Aorta (tissue), 5 donors: ENCODE results near the gene TRPM7. TPM values are rescaled to one million over a fixed set of nuclear protein-coding genes. Genes with fewer than 3 reads are reported as not detected.
A peak's percentile ranks its signal among the peaks of the same experiment; 100 is the strongest.

Source experiments
- ATAC-seq: fragments of 200-7000 bp; cut with Tn5 transposase; one replicate; pipeline ENCODE4 v1.9.1; 2022; ENCODE audit warnings: moderate library complexity; ENCODE audit not compliant: low FRiP score
- DNase-seq, 2 donors: peaks; one replicate each; pipeline ENCODE4 v3.0.0-alpha.2; 2020
- H3K27ac ChIP-seq, 2 donors: one replicate each; pipeline ENCODE4 v1.5.1; 2013; ENCODE audit warnings: low read length in 2 of 2, mild to moderate bottlenecking in 2 of 2, moderate library complexity in 2 of 2, control low read depth in 1 of 2, inconsistent platforms in 1 of 2, low read depth in 1 of 2
- H3K27me3 ChIP-seq, 2 donors: one replicate each; pipeline ENCODE4 v1.6.1; 2013; ENCODE audit warnings: control low read depth in 1 of 2, low read length in 1 of 2, mild to moderate bottlenecking in 1 of 2, moderate library complexity in 1 of 2; ENCODE audit not compliant: insufficient read depth in 2 of 2, control insufficient read depth in 1 of 2
- H3K36me3 ChIP-seq, 2 donors: one replicate each; pipeline ENCODE4 v1.6.1; 2013; ENCODE audit warnings: control low read depth in 1 of 2, low read length in 1 of 2, mild to moderate bottlenecking in 1 of 2; ENCODE audit not compliant: insufficient read depth in 2 of 2, control insufficient read depth in 1 of 2
- H3K4me1 ChIP-seq, 2 donors: one replicate each; pipeline ENCODE4 v1.6.1; 2013; ENCODE audit warnings: low read length in 2 of 2, control low read depth in 1 of 2, mild to moderate bottlenecking in 1 of 2, moderate library complexity in 1 of 2; ENCODE audit not compliant: insufficient read depth in 2 of 2, control insufficient read depth in 1 of 2
- H3K4me3 ChIP-seq, 2 donors: one replicate each; pipeline ENCODE4 v1.5.1; 2013; ENCODE audit warnings: low read length in 2 of 2, control low read depth in 1 of 2, mild to moderate bottlenecking in 1 of 2
- H3K9me3 ChIP-seq: one replicate; pipeline ENCODE4 v1.6.1; 2013; ENCODE audit warnings: mild to moderate bottlenecking, low read length; ENCODE audit not compliant: control insufficient read depth
- WGBS, 2 donors: extraction: QIAGEN DNeasy Blood & Tissue Kit; methylation state at CpG; one replicate each; pipeline ENCODE4 v1.1.7; 2013; 5-methylcytosine and 5-hydroxymethylcytosine counted together
- intact Hi-C, 2 donors: fragments of 100-400 bp; cut with DNase I; formaldehyde crosslinking; loops; one replicate each; pipeline versions ENCODE4 v1.14.2 to v1.15.0; 2022
- long read RNA-seq, 2 donors: library from polyadenylated mRNA; unstranded; transcript quantifications; one replicate each; pipeline ENCODE4 v2.0.0, GENCODE V29; 2020 to 2021
- polyA plus RNA-seq, 2 donors: library from polyadenylated mRNA; stranded (reverse); fragments of 200-250 nt; gene quantifications; one replicate each; pipeline ENCODE4 v1.2.3, GENCODE V29; 2013
- total RNA-seq, 2 donors: library from RNA; stranded (reverse); fragmentation: NEBNext Ultra II Directional; extraction: Animal tissue kit (Norgen Biotek cat#: 25700); gene quantifications; one replicate each; pipeline ENCODE4 v1.2.1, GENCODE V29; 2021
- donor health status: healthy with polysubstance abuse.
- donor health status: Bipolar disorder and iron deficiency.
- donor health status: DM: no; HTN: no; CAD: no.
- donor health status: DM: no; HTN: no; CAD: no.
- donor health status: DM: yes; HTN: yes; CAD: no.

The TRPM7 gene, protein sequence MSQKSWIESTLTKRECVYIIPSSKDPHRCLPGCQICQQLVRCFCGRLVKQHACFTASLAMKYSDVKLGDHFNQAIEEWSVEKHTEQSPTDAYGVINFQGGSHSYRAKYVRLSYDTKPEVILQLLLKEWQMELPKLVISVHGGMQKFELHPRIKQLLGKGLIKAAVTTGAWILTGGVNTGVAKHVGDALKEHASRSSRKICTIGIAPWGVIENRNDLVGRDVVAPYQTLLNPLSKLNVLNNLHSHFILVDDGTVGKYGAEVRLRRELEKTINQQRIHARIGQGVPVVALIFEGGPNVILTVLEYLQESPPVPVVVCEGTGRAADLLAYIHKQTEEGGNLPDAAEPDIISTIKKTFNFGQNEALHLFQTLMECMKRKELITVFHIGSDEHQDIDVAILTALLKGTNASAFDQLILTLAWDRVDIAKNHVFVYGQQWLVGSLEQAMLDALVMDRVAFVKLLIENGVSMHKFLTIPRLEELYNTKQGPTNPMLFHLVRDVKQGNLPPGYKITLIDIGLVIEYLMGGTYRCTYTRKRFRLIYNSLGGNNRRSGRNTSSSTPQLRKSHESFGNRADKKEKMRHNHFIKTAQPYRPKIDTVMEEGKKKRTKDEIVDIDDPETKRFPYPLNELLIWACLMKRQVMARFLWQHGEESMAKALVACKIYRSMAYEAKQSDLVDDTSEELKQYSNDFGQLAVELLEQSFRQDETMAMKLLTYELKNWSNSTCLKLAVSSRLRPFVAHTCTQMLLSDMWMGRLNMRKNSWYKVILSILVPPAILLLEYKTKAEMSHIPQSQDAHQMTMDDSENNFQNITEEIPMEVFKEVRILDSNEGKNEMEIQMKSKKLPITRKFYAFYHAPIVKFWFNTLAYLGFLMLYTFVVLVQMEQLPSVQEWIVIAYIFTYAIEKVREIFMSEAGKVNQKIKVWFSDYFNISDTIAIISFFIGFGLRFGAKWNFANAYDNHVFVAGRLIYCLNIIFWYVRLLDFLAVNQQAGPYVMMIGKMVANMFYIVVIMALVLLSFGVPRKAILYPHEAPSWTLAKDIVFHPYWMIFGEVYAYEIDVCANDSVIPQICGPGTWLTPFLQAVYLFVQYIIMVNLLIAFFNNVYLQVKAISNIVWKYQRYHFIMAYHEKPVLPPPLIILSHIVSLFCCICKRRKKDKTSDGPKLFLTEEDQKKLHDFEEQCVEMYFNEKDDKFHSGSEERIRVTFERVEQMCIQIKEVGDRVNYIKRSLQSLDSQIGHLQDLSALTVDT (N-terminal part only)
- total RNA-seq (10 to 100 TPM; 41.0 to 57.1 TPM), polyA plus RNA-seq (10 to 100 TPM; 11.4 to 20.5 TPM)
- long read RNA-seq, donor 1, partial matches to known transcripts = 22 of 34 reads
- long read RNA-seq, donor 1, other reads (novel, unspliced or antisense) = 12 of 34 reads
- long read RNA-seq, donor 2, partial matches to known transcripts = 4 of 13 reads
- long read RNA-seq, donor 2, other reads (novel, unspliced or antisense) = 9 of 13 reads

DNA sequence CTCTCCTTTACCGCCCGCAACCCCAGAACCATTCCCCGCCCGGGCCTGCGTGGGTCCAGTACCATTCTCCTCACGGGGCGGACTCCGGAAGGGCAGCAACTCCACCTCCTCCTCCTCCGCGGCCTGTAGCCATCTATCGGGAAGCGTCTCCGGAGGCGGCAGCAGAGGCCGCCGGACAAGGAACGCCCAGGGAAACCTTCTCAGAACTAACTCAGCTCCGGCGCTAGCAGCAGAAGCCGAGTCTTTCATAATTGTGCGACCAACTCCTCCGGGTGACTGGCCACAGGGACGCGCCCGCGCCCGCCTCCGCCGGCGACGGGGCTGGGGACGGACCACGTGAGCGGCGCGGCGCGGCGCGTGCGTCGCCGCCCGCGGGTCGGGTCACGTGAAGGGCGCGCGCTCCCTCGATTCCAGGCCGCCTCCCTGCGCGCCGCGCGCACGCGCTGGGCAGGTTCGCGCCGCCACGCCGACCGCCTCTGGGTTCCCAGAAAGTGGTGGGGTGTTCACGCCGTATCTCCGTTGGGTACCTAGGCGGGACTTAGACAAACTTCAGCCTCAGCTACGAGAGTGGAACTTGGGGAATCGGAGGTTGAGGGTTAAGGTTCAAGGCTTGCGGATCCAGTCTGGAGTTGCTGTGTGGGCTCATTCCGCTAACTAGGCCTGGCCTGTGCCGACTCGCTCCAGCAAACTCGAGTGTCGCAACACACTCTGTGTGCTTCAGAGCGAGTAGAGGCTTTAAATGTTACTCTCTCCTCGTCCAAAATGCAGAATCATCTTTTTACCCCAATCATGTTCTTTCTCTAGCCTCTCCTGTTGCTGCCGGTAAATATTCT is at the start of gene TRPM7:
Gene TRPM7 (minus strand): TSS at position 329 of the 833 bp plus-strand sequence. CDS start 264 bp downstream, at position 65.
- H3K4me1 ChIP-seq = no peaks in the 10 kb centered on the region
- ATAC-seq = peak; percentile 97
- H3K4me3 ChIP-seq = peak within 1 kb of the TSS; percentile 80 to 85
- H3K27ac ChIP-seq = peak within 1 kb of the TSS; percentile 93 to 94
- WGBS, 2 donors = 0% methylated on average over 66 to 80 of the region's 80 CpGs
- intact Hi-C loops = loop anchor here in 1 of 2 donors (5.0 to 10.0 kb wide), 2 partner anchors 81 to 332 kb away; partner anchors contain the start of genes GABPB1 and SPPL2A
- no peaks in the 10 kb centered on the region for H3K36me3 ChIP-seq
- peak; percentile 94 to 96 for DNase-seq
- no peaks in the 10 kb centered on the region for H3K9me3 ChIP-seq
- H3K27me3 ChIP-seq = no peaks in the 10 kb centered on the region

DNA sequence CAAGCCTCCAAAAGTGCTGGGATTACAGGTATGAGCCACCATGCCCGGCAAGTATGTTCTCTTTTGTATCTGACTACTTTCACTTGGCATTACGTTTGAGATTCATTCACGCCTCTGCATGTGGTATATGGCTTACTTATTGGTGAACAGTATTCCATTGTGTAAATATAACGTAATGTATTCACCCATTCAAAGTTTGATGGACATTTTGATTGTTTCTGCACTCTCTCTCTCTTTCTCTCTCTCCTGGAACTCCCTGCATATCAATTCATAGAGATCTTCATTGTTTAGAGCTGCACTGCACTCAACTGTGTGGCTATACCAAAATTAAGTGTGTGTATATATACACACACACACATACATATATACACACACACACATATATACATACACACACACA is 48.6 kb upstream of the TRPM7 start:
- intact Hi-C loops = no loop called here
- no peaks in the 10 kb centered on the region for H3K9me3 ChIP-seq
- H3K36me3 ChIP-seq = peaks cover 6 to 7% of the 10 kb centered on the region in 2 donors
- DNase-seq (no peak), ATAC-seq (no peak)
- WGBS, 2 donors = 86 to 93% methylated on average over 4 of the region's 4 CpGs
- no peak overlapping the region for H3K4me3 ChIP-seq
- H3K27ac ChIP-seq = no peak overlapping the region
- H3K27me3 ChIP-seq = no peaks in the 10 kb centered on the region
- H3K4me1 ChIP-seq = no peaks in the 10 kb centered on the region

DNA sequence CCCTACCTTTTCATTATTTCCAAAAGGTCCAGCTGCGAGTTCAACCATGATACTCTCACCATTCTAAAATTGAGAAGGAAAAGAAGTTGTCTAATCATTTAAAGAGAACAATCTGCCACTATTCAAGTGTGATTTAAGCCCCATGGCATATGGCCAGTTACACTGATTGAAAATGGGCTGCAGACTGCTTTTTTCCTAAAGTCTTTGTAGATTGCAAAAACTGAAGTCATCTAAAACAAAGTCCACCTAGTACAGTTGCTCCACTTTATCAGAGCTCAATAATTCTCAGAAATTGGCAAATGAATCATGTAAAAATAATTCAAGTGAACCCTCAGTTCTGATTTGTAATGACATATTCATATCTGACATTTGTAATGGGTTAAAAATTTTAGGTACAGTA is 39.7 kb upstream of the TRPM7 start:
- H3K27me3 ChIP-seq = no peaks in the 10 kb centered on the region
- intact Hi-C loops = no loop called here
- 97 to 98% methylated on average over 1 of the region's 1 CpG for WGBS, 2 donors
- ATAC-seq (no peak), DNase-seq (no peak)
- no peaks in the 10 kb centered on the region for H3K4me1 ChIP-seq
- no peak overlapping the region for H3K27ac ChIP-seq
- H3K4me3 ChIP-seq = no peak overlapping the region
- H3K36me3 ChIP-seq = peaks cover 0 to 4% of the 10 kb centered on the region in 2 donors
- H3K9me3 ChIP-seq = no peaks in the 10 kb centered on the region

DNA sequence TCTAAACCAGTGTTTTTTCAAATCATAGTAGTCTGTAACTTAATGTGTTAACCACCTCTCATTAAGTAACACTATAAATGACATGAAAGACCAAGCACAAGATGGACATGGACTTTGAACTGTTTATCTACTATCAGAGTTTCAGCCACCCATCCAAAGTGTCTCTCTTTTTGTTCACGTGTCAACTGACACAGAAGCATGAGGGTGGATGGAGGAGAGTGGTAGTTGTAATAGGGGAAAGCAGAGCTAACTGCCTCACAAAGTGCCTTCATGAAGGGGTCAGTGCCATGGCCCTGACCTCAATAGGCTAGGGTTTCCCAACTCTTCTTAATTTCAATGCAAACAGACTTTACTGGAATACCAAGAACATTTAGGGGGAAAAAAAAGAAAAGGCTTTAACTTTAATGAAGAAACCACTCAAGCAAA is 32.1 kb upstream of the TRPM7 start:
- Histone ChIP-seq H3K36me3 (peaks cover 0 to 5% of the 10 kb centered on the region in 2 donors), H3K27me3 (no peaks in the 10 kb centered on the region), H3K27ac (no peak overlapping the region), H3K4me3 (no peak overlapping the region), H3K4me1 (no peaks in the 10 kb centered on the region), H3K9me3 (no peaks in the 10 kb centered on the region)
- 83 to 84% methylated on average over 1 of the region's 1 CpG for WGBS, 2 donors
- DNase-seq (no peak), ATAC-seq (no peak)
- intact Hi-C loops = loop anchor here in 1 of 2 donors (5.0 kb wide), 1 partner anchor 119 kb away; no protein-coding TSS in a partner anchor

DNA sequence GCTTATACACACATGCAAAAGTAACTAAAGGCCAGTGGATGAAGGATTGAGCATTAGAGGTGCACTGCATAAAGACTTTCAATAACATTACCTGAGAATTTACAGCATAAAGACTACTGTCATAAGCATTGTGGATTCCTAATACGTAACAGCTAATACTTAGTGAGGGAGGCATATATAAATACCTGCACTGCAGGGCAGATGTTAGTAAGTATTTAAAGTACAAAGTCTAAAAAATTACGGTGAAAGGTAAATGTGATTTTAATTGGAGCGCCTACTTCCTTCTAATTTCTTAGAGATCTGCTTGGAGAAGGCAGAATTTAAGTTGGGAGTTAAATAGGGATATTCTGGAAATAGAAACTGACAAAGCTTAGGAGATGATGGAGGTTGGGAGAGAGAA is 25.4 kb upstream of the TRPM7 start:
- no peak overlapping the region for H3K27ac ChIP-seq
- intact Hi-C loops = no loop called here
- no peak for ATAC-seq
- H3K4me1 ChIP-seq = no peaks in the 10 kb centered on the region
- 94 to 96% methylated on average over 3 of the region's 3 CpGs for WGBS, 2 donors
- H3K27me3 ChIP-seq = no peaks in the 10 kb centered on the region
- H3K36me3 ChIP-seq = peaks cover 0 to 1% of the 10 kb centered on the region in 2 donors
- DNase-seq = no peak
- H3K4me3 ChIP-seq = no peak overlapping the region
- no peaks in the 10 kb centered on the region for H3K9me3 ChIP-seq

DNA sequence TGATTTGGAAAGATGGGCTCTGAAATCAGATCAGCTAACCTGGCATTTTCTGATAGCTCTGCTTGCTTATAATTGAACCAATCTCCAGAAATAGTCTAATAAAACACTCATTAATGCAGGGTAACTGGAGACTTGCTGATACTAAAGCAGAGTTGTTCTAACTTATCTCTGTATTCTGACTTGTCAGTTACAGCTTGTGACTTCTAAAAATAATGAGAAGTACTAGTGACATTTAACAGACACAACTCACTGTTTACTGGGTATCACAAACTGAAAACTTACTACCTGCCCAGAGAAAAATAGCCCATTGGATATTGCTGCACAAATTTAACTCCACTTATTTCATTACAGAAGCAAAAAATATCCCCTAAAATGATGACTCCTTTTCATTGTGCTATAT is 24.0 kb upstream of the TRPM7 start:
- ATAC-seq = no peak
- no peaks in the 10 kb centered on the region for H3K9me3 ChIP-seq
- intact Hi-C loops = no loop called here
- H3K36me3 ChIP-seq = peaks cover 0 to 1% of the 10 kb centered on the region in 2 donors
- no peak overlapping the region for H3K4me3 ChIP-seq
- no peaks in the 10 kb centered on the region for H3K27me3 ChIP-seq
- H3K27ac ChIP-seq = no peak overlapping the region
- no peaks in the 10 kb centered on the region for H3K4me1 ChIP-seq
- DNase-seq = no peak

DNA sequence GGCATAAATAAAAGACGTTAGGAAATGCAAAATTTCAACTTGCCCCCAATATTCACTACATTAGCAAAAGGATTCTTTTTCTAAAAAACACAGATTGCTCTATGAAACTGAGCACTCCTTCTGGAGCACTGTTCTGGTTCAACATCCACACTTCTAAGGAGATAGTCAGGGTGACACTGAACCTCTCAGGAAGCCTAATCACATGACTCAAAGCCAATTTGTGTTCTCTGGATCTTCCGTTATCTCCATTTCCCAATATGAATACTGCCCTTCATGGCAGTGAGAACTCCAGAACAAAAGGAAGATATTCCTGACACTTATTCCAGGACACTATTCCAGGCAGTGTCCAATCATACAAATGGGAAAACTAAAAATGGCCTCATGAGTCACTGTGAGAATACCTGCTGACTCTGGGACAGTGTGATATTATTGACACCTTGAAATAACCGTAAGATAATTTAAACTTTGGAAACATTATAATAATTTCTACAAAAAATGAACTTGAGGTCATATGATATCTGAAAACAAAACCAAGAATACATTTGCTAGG is 21.4 kb upstream of the TRPM7 start:
- no peak for DNase-seq
- intact Hi-C loops = no loop called here
- H3K4me3 ChIP-seq = no peak overlapping the region
- peaks cover 0 to 1% of the 10 kb centered on the region in 2 donors for H3K36me3 ChIP-seq
- no peaks in the 10 kb centered on the region for H3K4me1 ChIP-seq
- no peak overlapping the region for H3K27ac ChIP-seq
- H3K9me3 ChIP-seq = no peaks in the 10 kb centered on the region
- no peak for ATAC-seq
- 88 to 90% methylated on average over 3 of the region's 3 CpGs for WGBS, 2 donors
- H3K27me3 ChIP-seq = no peaks in the 10 kb centered on the region
